Upper lobe of left lung (tissue), 6 donors: Measurements from ENCODE around the gene SARDH. TPM values are rescaled to one million over a fixed set of nuclear protein-coding genes. Genes with fewer than 3 reads are reported as not detected.
A peak's percentile ranks its signal among the peaks of the same experiment; 100 is the strongest.

ENCODE experiments used
- ATAC-seq, 2 donors: fragments of 200-7000 bp; cut with Tn5 transposase; one replicate each; pipeline ENCODE4 v1.9.1; 2022; ENCODE audit warnings: mild to moderate bottlenecking in 2 of 2, moderate library complexity in 2 of 2; ENCODE audit not compliant: low FRiP score in 2 of 2
- DNase-seq, 2 donors: peaks; one replicate each; pipeline ENCODE4 v3.0.0-alpha.2; 2019 to 2020
- H3K27ac ChIP-seq, 4 donors: fragments of 200-600 bp; sonication (generic); one replicate each; pipeline ENCODE4 v1.5.1; 2016 to 2019
- H3K27me3 ChIP-seq, 4 donors: fragments of 200-600 bp; sonication (generic); one replicate each; pipeline ENCODE4 v1.5.1; 2017 to 2019
- H3K36me3 ChIP-seq, 4 donors: fragments of 200-600 bp; sonication (generic); one replicate each; pipeline ENCODE4 v1.5.1; 2016 to 2019
- H3K4me1 ChIP-seq, 4 donors: fragments of 200-600 bp; sonication (generic); one replicate each; pipeline ENCODE4 v1.5.1; 2018 to 2019
- H3K4me3 ChIP-seq, 4 donors: fragments of 200-600 bp; sonication (generic); one replicate each; pipeline ENCODE4 v1.5.1; 2017 to 2019; ENCODE audit warnings: mild to moderate bottlenecking in 2 of 4, moderate library complexity in 1 of 4
- H3K9me3 ChIP-seq, 4 donors: fragments of 200-600 bp; sonication (generic); one replicate each; pipeline ENCODE4 v1.5.1; 2018 to 2019
- CTCF ChIP-seq, 6 experiments: fragments of 450-650 bp in 4 of 6; fragments of 200-600 bp in 2 of 6; sonication (generic) in 2 of 6; IDR thresholded peaks; one replicate each; pipeline ENCODE4 v1.5.1; 2016 to 2019; ENCODE audit warnings: antibody characterized with exemption in 6 of 6
- EP300 ChIP-seq, 4 donors: sonication (generic); formaldehyde crosslinking; IDR thresholded peaks; one replicate each; pipeline ENCODE4 v1.5.1; 2017; ENCODE audit warnings: antibody characterized with exemption in 4 of 4, control low read depth in 2 of 4
- POLR2A ChIP-seq, 4 donors: fragments of 450-650 bp; IDR thresholded peaks; one replicate each; pipeline ENCODE4 v1.5.1; 2016 to 2017; ENCODE audit warnings: antibody characterized with exemption in 4 of 4, mild to moderate bottlenecking in 2 of 4
- POLR2AphosphoS5 ChIP-seq, 2 donors: sonication (generic); formaldehyde crosslinking; IDR thresholded peaks; one replicate each; pipeline ENCODE4 v1.5.1; 2017; ENCODE audit warnings: antibody characterized with exemption in 2 of 2
- WGBS, 2 donors: methylation state at CpG; one replicate each; pipeline ENCODE4 v1.1.5; 2017 to 2018; 5-methylcytosine and 5-hydroxymethylcytosine counted together
- total RNA-seq, 6 donors: library from RNA; depleted of rRNA in 4 of 6; stranded (reverse); fragments of >200 nt in 4 of 6; gene quantifications; one replicate each; pipeline versions ENCODE4 v1.1.0 to v1.2.1, GENCODE V29; 2016 to 2021
- donor health status: DM: no; HTN: no; CAD: no; lungs with moderate emphysema.
- donor health status: DM: no; HTN: yes; CAD: no; lungs with severe emphysema.

SARDH gene
- total RNA-seq, 6 donors from 2014 or later, result 0.79 to 37.7 (median 4.2) TPM

DNA sequence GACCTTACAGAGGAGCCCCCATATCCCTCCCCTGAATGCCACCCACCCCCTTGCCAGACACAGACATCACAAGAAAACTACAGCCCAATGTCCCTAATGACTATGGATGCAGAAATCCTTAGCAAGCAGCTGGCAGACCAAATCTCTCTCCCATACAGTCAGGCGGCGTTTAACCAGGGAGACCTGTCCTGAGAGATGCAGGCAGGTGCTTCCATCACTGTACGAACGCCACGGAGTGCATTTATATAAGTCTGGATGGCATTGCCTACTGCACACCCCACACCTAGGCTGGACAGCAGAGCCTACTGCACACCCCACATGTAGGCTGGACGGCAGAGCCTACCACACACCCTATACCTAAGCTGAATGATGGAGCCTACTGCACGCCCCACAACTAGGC is 34.4 kb upstream of the SARDH start:
- H3K27ac ChIP-seq, result no peak overlapping the region
- H3K4me3 ChIP-seq, result no peak overlapping the region
- peaks cover 0 to 96% (median 54%) of the 10 kb centered on the region in 4 donors for H3K36me3 ChIP-seq
- ATAC-seq, result no peak
- no peaks in the 10 kb centered on the region for H3K27me3 ChIP-seq
- DNase-seq, result no peak
- H3K4me1 ChIP-seq, result no peaks in the 10 kb centered on the region
- WGBS, 2 donors, result 93 to 95% methylated on average over 6 to 7 of the region's 7 CpGs
- no peak for TF ChIP-seq CTCF (IDR thresholded peaks at IDR 0.05)
- no peak for TF ChIP-seq POLR2AphosphoS5 (IDR thresholded peaks at IDR 0.05)
- no peak for TF ChIP-seq POLR2A (IDR thresholded peaks at IDR 0.05)
- TF ChIP-seq EP300 (IDR thresholded peaks at IDR 0.05), result no peak
- peaks cover 0 to 1% (median under 1%) of the 10 kb centered on the region in 4 donors for H3K9me3 ChIP-seq

GRCh38 chr9:133771486-133772482 is 33.6 kb upstream of the SARDH start:
- no peak overlapping the region for H3K27ac ChIP-seq
- H3K36me3 ChIP-seq, result peaks cover 0 to 96% (median 53%) of the 10 kb centered on the region in 4 donors
- ATAC-seq (no peak), DNase-seq (peak in 1 of 2 donors; percentile 70)
- no peaks in the 10 kb centered on the region for H3K27me3 ChIP-seq
- 90 to 96% methylated on average over 22 to 26 of the region's 26 CpGs for WGBS, 2 donors
- H3K4me3 ChIP-seq, result no peak overlapping the region
- H3K4me1 ChIP-seq, result no peaks in the 10 kb centered on the region
- TF ChIP-seq CTCF (IDR thresholded peaks at IDR 0.05), result no peak
- TF ChIP-seq POLR2A (IDR thresholded peaks at IDR 0.05), result no peak
- no peak for TF ChIP-seq POLR2AphosphoS5 (IDR thresholded peaks at IDR 0.05)
- TF ChIP-seq EP300 (IDR thresholded peaks at IDR 0.05), result no peak
- peaks cover 0 to 9% (median 7%) of the 10 kb centered on the region in 4 donors for H3K9me3 ChIP-seq

- TF ChIP-seq CTCF (IDR thresholded peaks at IDR 0.05) (no peak), POLR2AphosphoS5 (IDR thresholded peaks at IDR 0.05) (no peak), POLR2A (IDR thresholded peaks at IDR 0.05) (no peak), EP300 (IDR thresholded peaks at IDR 0.05) (no peak)
- 93% methylated on average over 4 to 16 of the region's 16 CpGs for WGBS, 2 donors
- ATAC-seq (peak; percentile 13 to 24), DNase-seq (no peak)
- H3K9me3 ChIP-seq, result peaks cover 0 to 9% (median 7%) of the 10 kb centered on the region in 4 donors
- peaks cover 0 to 88% (median 43%) of the 10 kb centered on the region in 4 donors for H3K36me3 ChIP-seq
- H3K27me3 ChIP-seq, result no peaks in the 10 kb centered on the region
- no peak overlapping the region for H3K4me3 ChIP-seq
- no peak overlapping the region for H3K27ac ChIP-seq
- no peaks in the 10 kb centered on the region for H3K4me1 ChIP-seq
Measured at GRCh38 chr9:133770076-133770777, 32.1 kb upstream of the SARDH start.

GRCh38 chr9:133769511-133770075 is 31.4 kb upstream of the SARDH start:
- Histone ChIP-seq H3K4me1 (no peaks in the 10 kb centered on the region), H3K27me3 (no peaks in the 10 kb centered on the region), H3K9me3 (peaks cover 0 to 9% (median 7%) of the 10 kb centered on the region in 4 donors), H3K4me3 (no peak overlapping the region), H3K27ac (no peak overlapping the region), H3K36me3 (peaks cover 0 to 82% (median 38%) of the 10 kb centered on the region in 4 donors)
- TF ChIP-seq POLR2AphosphoS5 (IDR thresholded peaks at IDR 0.05) (no peak), EP300 (IDR thresholded peaks at IDR 0.05) (no peak), POLR2A (IDR thresholded peaks at IDR 0.05) (no peak), CTCF (IDR thresholded peaks at IDR 0.05) (no peak)
- 83 to 90% methylated on average over 7 to 17 of the region's 17 CpGs for WGBS, 2 donors
- DNase-seq (no peak), ATAC-seq (peak; percentile 22 to 24)
